Bone marrow (tissue), 2 donors: ENCODE data around the gene GPR26.
"Not testable (repeated sequence)": the region's sequence is repeated elsewhere in the genome, so short reads cannot be mapped to it uniquely, and the experiment has no call there.

Experiments
- DNase-seq, 2 donors: peaks; one replicate each; lab custom pipeline; 2025; lab: John Stamatoyannopoulos, UW

GPR26 gene

GRCh38 chr10:123717336-123717735, 51.2 kb downstream of the GPR26 start:
- DNase-seq, result no peak

GRCh38 chr10:123718544-123719060, 52.4 kb downstream of the GPR26 start:
- no peak for DNase-seq

DNA sequence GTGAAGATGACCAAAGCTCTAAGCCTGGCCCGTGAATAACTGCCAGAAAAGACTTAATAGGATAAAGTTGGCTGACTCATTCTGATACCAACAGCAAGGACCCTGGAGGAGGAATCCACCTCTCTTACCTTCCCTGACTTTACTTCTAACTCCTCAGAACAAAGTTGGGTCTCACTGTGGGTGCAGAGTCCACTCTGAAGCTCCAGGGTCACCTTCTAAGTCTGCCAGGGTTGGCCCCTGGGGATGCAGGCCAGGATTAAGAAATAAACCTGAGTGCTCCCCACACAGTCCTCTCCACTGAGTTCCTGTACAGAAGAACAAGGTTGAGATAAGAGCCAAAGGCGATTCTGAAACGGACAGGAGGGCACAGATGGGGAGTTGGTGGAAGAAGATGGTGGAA, 54.4 kb downstream of the GPR26 start:
- no peak for DNase-seq

- no peak for DNase-seq
Measured at GRCh38 chr10:123721441-123722049, 55.4 kb downstream of the GPR26 start.

DNA sequence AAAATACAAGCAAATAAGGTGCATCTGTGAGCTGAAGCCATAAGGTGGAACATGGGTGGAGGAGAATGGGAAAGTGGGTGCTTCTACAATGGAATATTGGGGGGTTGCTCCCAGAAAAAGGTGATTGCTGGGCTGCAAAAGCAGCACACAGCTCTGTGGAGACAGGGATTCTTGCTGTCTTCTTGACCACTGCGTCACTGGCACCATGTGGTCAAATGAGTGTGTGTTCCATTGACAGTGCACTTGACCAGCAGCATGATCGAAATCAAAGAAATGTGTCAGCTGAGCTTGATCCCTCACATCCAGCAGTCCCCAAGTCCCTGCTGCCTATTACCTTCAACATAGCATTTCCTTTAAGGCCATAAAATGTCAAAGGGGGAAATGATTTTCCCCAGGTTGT, 56.2 kb downstream of the GPR26 start:
- DNase-seq, result no peak

GRCh38 chr10:123724747-123725146, 58.6 kb downstream of the GPR26 start:
- DNase-seq, result no peak

DNA sequence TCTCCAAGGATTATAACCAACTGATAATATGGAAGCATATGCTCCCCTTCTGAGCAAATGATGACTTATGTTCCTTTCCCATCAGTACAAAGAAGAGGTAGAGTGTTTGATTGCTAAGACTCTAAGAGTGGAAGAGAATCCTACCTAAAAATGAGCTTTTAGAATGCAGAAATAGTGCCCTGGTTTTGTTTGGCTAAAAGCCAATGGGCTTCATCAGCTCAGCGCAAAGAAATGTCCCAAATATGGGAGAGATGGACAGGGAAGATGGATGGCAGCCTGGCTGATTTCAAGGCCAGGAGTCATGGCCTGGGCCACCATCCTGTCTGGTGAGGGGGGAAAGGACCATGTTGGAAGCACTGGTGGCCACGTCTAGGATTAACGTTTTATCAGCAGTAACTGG, 60.2 kb downstream of the GPR26 start:
- no peak for DNase-seq

DNA sequence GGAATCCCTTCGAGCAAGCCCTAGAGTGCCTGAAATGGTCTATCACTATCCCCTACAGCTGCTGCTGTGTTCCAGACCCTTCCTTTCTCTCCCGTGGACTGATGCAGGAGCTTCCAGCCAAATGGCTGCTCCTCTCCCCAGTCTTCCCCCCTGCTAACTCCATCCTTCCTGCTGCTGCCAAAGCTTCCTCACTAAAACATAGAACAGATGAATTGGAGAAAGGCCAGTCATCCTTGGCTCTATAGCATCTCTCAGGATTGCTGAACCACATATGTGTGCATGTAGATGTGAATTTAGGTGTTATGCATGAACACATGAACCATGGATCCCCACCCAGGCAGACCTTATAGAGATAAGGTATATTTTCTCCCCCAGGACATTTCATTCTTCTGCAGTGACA, 60.7 kb downstream of the GPR26 start:
- no peak for DNase-seq

- no peak for DNase-seq
Measured at GRCh38 chr10:123729523-123729922, 63.4 kb downstream of the GPR26 start.

DNA sequence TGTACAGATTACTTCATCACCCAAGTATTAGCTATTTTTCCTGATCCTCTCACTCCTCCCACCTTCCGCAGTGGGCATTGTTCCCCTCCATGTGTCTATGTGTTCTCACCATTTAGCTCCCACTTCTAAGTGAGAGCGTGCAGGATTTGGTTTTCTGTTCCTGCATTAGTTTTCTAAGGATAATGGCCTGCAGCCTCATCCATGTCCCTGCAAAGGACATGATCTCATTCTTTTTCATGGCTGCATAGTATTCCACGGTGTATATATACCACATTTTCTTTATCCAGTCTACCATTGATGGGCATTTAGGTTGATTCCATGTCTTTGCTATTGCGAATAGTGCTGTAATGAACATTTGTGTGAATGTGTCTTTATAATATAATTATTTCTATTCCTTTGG, 70.8 kb downstream of the GPR26 start:
- not testable (repeated sequence) for DNase-seq

GRCh38 chr10:123741146-123741545, 75.0 kb downstream of the GPR26 start:
- no peak for DNase-seq

- no peak for DNase-seq
Measured at GRCh38 chr10:123741711-123742110, 75.6 kb downstream of the GPR26 start.

- no peak for DNase-seq
Measured at GRCh38 chr10:123742751-123743440, 76.7 kb downstream of the GPR26 start.

DNA sequence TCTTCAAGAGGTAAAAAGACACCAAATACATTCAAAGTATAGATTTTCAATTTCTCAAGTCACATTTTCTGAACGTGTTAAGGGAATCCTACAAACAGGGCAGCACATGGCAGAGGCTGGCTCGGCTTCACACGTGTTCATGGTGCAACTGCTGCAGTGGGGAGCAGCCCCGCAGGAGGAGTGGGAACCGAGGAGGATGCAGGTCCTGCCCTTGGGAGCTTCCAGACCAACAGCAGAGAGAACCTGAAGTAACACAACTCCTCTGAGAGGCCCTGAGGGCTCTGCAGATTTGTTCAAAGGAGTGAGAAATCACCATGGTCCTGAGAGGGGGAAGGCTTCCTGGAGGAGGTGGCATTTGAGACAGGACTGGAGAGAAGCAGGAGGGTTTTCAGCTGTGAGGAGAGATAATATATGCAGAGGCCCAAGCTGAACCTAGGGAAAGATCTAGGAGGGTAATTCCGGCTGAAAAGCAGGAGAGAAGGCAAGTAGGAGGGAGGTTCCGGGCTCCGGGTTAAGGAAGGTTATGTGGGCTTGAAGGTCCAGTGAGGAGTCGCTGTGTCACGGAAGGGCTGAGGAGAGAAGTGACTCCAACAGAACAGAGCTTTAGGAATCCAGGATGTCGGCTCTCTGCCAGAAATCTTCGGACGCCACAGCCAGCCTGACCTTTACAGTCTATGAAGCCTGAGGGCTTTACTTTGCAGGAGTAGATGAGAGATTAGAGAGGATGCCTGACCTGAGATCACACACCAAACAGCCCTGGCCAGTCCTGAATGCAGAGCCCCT, 77.5 kb downstream of the GPR26 start:
- DNase-seq, result no peak

- DNase-seq, result no peak
Measured at GRCh38 chr10:123744224-123744536, 78.0 kb downstream of the GPR26 start.
